ENCODE results near the gene PHOSPHO2.
"Not testable (repeated sequence)": the region's sequence is repeated elsewhere in the genome, so short reads cannot be mapped to it uniquely, and the experiment has no call there.

Gene PHOSPHO2

GRCh38 chr2:169684712-169685111 is 9.6 kb upstream of the PHOSPHO2 start:
- not testable (repeated sequence) for DNase-seq

- not testable (repeated sequence) for DNase-seq
These were observed 7.4 kb upstream of the PHOSPHO2 start for GRCh38 chr2:169686825-169687224.

DNA sequence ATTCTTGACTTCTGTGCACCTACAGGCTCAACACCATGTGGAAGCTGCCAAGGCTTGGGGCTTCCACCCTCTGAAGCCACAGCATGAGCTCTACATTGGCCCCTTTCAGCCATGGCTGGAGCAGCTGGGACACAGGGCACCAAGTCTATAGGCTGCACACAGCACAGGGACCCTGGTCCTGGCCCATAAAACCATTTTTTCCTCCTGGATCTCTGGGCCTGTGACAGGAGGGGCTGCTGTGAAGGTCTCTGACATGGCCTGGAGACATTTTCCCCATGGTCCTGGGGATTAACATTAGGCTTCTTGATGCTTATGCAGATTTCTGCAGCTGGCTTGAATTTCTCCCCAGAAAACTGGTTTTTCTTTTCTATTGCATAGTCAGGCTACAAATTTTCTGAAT is 6.3 kb upstream of the PHOSPHO2 start:
- not testable (repeated sequence) for DNase-seq

DNA sequence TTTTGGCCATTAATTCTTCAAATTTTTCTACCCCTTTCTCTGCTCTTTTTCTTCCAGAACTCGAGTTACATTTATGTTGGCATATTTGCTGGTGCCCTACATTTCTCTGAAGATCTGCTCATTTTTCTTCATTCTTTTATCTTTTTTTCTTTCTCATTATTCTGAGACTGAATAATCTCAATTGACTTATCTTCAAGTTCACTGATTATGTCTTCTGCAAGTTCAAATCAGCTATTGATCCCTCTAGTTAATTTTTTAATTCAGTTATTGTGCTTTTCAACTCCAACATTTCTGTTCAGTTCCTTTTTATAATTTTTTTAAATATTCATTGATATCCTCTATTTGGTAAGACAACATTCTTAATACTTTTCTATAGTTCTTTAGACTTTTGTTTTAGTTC is 3.3 kb upstream of the PHOSPHO2 start:
- no peak for DNase-seq

- DNase-seq = no peak
These were observed 1.6 kb upstream of the PHOSPHO2 start for GRCh38 chr2:169692718-169693117.

- DNase-seq = no peak
These were observed 909 bp upstream of the PHOSPHO2 start for GRCh38 chr2:169693360-169693759.

- no peak for DNase-seq
These were observed 608 bp downstream of the PHOSPHO2 start for GRCh38 chr2:169694894-169695260.

GRCh38 chr2:169696381-169696780 is 2.1 kb downstream of the PHOSPHO2 start:
- no peak for DNase-seq

DNA sequence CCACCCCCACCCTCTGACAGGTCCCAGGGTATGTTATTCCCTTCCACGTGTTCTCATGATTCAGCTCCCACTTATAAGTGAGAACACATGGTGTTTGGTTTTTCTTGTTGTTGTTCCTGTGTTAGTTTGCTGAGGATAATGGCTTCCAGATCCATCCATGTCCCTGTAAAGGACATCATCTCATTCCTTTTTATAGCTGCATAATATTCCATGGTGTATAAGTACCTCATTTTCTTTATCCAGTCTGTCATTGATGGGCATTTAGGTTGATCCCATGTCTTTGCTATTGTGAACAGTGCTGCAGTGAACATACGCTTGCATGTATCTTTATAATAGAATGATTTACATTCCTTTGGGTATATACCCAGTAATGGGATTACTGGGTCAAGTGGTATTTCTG is 4.9 kb downstream of the PHOSPHO2 start:
- not testable (repeated sequence) for DNase-seq

- DNase-seq = no peak
These were observed 8.7 kb downstream of the PHOSPHO2 start for GRCh38 chr2:169702996-169703395.

- DNase-seq = no peak
These were observed 10.0 kb downstream of the PHOSPHO2 start for GRCh38 chr2:169704160-169704708.

- no peak for DNase-seq
These were observed 11.7 kb downstream of the PHOSPHO2 start for GRCh38 chr2:169705927-169706326.

DNA sequence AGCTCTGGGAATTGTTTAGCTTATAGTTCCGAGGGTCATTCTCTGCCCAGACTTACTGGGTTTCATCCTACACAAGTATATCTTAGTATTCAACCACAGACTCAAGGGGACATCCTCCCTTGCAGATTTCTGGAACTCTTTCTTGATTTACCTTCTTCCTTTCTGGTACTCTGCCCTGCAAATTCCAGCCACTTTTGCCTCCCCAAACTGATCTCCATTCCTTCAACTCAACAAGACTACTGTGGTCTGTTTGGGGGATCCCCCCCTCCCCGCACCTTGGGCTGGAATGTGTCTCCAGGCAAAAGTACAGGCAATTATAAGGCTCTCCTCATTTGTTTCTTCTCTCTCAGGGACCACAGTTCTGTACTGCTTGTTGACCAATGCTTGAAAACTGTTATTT is 13.4 kb downstream of the PHOSPHO2 start:
- DNase-seq = no peak

DNA sequence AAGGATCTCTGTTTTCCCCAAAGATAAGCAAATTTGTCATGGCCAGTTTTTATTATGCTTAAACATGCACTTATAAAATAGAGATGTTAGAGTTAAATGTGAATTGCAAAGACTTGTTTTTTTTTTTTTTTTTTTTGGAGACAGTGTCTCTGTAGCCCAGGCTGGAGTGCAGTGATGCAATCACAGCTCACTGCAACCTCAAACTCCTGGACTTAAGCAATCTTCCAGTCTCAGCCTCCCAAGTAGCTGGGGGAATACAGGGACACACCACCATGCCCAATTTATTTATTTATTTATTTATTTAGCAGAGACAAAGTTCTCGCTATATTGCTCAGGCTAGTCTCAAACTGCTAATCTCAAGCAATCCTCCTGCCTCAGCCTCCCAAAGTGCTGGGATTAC is 15.1 kb downstream of the PHOSPHO2 start:
- DNase-seq = no peak

DNA sequence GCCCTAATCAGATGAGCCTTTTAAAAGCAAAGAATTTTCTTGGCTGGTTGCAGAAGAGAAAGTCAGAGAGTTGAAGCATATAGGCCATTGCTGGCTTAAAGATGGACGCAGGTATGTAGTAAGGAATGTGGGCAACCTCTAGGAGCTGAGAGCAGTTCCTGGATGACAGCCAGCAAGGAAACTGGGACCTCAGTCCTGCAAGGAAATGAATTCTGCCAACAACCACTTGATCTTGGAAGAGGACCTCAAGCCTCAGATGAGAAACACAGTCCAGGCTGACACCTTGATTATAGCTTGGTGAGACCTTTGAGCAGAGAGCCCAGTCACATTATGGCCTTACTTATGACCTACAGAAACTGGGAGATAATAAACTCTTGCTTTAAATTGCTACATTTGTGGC is 15.7 kb downstream of the PHOSPHO2 start:
- DNase-seq = no peak

DNA sequence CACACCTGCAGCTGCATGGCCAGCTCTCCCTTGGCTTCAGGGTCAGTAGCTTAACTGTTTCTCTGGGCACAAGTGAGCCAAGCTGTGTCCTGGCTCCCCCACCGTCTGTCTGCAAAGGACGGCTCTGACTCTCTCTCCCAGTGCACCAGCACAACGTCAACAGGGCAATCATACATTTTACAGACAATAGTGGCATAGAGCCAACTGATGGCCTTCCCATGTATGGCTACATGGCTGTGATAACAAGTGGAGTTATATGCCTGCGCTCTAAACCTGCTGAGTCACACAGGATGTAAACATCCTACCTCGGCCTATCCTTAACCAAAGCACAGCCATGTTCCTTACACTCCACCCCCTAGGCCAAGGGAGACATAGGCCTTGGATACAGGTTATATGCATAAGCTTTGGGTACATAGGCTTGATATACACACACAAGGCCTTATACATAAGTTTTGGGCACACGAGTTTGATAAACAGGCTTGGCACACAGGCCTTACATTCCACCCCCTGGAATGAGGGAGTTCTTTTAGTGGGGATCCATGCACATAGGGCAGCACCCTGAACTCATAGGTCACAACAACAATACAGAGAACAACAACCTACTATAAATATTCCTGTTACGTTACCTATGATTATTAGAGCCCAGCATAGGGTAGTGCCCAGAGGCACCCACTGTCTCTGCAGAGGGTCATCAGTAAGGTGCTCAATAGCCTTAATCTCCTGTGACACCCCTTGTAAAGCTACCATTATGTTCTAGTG is 17.7 kb downstream of the PHOSPHO2 start:
- DNase-seq = no peak

- DNase-seq = no peak
These were observed 18.5 kb downstream of the PHOSPHO2 start for GRCh38 chr2:169712791-169713227.

DNA sequence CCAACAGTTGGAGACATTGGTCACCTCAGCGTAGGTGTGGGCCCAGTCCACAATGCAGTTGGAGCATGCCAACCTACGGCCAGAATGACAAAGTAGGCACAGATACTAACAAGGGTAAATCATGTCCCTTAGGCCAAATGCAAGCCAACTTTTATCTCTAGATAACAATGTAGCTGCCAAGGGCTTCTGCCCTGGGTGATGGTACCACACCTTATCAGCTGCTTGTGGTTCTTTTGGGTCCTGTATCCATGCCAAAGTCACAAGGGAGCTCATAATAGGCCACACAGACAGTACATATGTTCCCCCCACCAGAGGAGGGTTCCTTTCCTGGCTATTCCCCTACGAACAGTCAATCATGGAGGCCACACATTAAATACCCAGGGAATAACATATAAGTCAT is 19.1 kb downstream of the PHOSPHO2 start:
- DNase-seq = no peak

DNA sequence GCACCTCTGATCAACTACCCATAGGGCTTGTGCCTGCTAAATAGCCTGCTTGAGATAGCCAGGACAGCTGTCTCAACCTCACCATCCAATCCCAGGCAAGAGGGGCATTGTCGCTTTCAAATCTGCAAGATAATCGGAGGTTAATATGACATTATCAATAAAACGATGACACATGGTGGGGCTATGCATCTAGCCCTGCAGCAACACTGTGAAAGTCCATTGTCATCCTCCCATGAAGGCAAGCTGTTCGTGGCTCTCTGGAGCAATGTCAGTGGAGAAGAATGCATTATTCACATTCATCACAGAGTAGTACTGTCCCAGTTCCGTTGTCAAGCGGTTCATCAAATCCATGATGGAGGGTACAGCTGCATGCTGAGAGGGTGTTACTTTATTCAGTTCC is 20.4 kb downstream of the PHOSPHO2 start:
- no peak for DNase-seq

DNA sequence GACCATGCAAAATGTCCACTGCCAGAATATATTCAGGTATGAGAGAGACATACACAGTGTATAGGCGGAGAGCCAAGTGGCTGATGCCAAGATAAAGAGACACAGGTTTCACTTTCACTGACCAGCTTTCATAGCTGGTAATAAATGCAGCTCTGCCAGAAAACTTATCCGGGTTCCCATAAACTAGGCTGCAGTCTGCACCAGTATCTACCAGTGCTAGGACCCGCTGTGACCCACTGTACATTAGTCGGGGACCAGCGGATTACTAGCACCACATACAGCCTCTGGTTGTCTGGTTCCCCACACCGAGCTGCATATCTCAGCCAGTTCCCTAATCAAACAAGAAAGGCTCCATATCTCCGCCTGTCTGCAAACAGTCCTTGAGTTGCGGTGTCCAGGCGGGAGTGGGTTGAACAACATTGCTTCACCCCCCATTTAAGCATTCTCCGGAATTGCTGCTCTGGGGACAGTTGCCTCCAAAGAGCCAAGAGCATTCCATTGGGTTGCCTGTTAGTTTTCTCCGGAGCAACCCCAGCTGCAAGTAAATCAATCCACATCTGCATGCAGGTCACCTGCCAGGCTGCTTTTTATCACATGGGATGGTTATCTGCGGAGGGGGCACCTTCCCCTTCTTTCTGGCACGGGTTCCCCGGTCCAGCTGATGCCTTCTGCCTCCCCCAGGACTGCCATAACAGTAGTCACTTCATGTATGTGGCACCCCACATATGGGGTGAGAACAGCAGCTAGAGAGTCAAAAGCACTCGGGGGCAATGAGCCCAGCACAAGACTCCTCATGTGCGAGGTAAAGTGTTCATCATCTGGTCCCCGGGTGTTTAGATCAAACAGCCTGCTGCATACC is 21.3 kb downstream of the PHOSPHO2 start:
- no peak for DNase-seq

GRCh38 chr2:169716238-169716886 is 22.1 kb downstream of the PHOSPHO2 start:
- peak; percentile 38 for DNase-seq

- peak; percentile 62 for DNase-seq
These were observed 22.8 kb downstream of the PHOSPHO2 start for GRCh38 chr2:169716938-169717690.

- no peak for DNase-seq
These were observed 23.4 kb downstream of the PHOSPHO2 start for GRCh38 chr2:169717691-169718063.
